Fibroblast of skin of left biceps (primary cell): ENCODE results near the gene CHD1L.
A peak's percentile ranks its signal among the peaks of the same experiment; 100 is the strongest.
"Not testable (repeated sequence)": the region's sequence is repeated elsewhere in the genome, so short reads cannot be mapped to it uniquely, and the experiment has no call there.

Source experiments
- DNase-seq, 2 experiments: peaks; one replicate each; pipeline ENCODE4 v3.0.0-alpha.2; 2013; ENCODE audit warnings: low read depth in 2 of 2

CHD1L gene

GRCh38 chr1:147267711-147268110, 25.2 kb downstream of the CHD1L start:
- no peak for DNase-seq

- no peak for DNase-seq
These were observed 28.2 kb downstream of the CHD1L start for GRCh38 chr1:147270721-147271120.

GRCh38 chr1:147272042-147272441, 29.6 kb downstream of the CHD1L start:
- no peak for DNase-seq

GRCh38 chr1:147273409-147274336, 31.2 kb downstream of the CHD1L start:
- DNase-seq, result peak; percentile 61 to 64

DNA sequence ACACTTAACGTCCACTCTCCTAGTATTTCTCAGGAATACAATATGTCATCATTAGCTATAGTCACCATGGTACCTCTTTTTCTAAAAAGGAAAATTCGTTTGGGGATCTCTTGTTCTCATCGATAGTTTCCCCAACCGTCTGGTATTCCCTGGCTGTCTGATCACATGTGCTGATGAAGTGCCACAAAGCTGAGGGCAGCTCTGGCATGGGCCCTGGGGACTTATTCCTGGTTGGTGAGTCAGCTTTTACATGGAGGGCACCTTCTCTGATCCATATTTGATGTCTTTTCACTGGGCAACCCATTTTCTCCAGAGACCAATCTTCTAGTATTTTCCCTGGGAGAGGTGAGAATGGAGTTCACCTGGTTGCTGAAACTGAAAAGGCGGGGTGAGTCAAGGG, 39.5 kb downstream of the CHD1L start:
- no peak for DNase-seq

DNA sequence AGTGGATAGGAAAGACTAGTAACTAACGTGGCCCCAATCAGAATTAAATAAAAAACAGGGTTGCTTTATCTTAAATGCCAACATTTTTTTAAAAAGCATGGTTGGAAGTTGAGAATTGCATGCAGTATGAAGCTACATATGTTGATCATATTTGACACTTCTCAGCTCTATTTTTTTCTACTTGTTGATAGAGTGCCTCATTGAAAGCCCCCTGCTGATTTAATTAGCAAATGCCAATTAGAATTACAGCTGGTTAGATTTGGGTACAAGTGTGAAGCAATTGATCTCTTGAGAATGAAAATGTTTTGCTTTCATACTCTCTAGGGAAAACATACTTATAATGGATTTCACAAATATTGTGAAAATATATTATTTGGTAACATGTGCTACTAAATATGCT, 40.5 kb downstream of the CHD1L start:
- DNase-seq, result no peak

- DNase-seq, result no peak
These were observed 44.8 kb downstream of the CHD1L start for GRCh38 chr1:147287133-147287865.

DNA sequence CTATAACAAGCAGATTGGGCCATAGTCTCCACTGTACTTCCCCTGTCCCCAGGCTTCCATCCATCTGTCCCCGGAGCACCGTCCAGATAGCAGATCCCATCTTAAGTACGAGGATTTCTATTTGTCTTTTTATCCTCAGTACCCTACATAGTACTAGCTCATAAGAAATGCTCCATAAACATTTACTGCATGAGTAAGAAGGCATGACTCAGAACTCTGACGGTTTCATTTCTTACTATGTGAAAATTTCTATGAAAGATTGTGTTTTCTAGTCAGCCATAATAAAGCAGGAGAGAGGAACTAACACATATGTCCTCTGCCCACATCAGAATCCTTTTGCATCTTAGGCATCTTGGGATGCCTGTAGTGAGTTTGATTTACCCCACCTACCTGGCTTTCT, 49.5 kb downstream of the CHD1L start:
- peak; percentile 35 to 40 for DNase-seq

DNA sequence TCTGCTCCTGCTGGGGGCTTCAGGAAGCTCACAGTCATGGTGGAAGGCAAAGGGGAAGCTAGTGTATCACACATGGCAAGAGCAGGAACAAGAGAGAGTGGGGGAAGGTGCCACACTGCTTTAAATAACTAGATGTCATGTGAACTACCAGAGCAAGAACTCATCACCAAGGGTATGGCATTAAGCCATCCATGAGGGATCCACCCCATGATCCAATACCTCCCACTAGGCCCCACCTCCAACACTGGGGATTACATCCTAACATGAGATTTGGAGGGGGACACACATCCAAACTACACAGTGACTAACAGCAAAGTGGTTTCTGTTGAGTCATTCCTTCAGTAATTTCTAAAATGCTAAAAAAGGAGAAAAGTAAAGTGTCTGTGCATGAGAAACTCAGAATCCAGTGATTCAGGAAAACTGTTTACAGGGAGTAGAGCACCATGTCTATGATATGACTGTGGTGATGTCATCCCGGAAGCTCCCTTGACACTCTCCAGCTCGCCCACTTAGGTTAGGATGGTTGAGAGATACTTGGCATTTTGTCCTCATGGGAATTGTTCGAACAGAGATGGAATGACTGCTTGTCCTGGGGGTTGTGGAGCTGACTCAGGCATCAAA, 50.3 kb downstream of the CHD1L start:
- peak; percentile 77 to 80 for DNase-seq

DNA sequence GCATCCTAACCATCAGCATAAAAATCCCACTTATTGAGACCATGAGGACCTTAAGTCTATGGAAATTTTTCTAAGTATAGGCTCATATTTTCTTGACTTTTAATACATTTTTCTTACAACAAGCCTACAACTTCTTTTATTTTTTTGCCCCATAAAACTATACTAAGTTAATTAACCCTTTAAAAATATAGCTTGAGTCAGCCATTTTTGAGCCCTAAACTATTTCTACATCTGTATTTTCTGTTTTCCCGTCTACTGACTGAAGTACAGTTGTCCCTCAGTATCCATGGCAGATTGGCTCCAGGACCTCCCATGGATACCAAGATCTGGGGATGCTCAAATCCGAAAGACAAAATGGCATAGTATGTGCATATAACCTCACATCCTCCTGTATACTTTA, 55.0 kb downstream of the CHD1L start:
- no peak for DNase-seq

GRCh38 chr1:147305803-147306202, 63.3 kb downstream of the CHD1L start:
- DNase-seq, result not testable (repeated sequence)

DNA sequence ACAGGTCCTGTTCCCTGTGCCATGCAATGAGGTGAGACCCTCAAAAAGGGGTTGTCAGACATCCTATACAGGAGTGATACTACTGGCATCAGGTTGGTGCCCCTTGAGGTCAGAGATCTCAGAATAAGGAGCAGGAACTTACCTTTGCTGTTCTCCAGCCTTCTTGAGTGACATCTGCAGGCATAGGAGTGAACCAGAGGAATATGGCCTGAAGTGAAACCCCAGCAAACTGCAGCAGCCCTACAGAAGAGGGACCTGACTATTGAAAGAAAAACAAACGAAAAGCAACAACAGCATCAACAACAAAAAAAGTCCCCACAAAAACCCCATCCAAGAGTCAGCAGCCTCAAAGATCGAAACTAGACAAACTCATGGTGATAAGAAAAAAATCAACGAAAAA, 74.5 kb downstream of the CHD1L start:
- no peak for DNase-seq

GRCh38 chr1:147326933-147327687, 84.6 kb downstream of the CHD1L start:
- DNase-seq, result not testable (repeated sequence)

GRCh38 chr1:147334292-147334691, 91.8 kb downstream of the CHD1L start:
- no peak for DNase-seq

GRCh38 chr1:147336291-147336690, 93.8 kb downstream of the CHD1L start:
- no peak for DNase-seq

- no peak for DNase-seq
These were observed 94.7 kb downstream of the CHD1L start for GRCh38 chr1:147337040-147337630.

DNA sequence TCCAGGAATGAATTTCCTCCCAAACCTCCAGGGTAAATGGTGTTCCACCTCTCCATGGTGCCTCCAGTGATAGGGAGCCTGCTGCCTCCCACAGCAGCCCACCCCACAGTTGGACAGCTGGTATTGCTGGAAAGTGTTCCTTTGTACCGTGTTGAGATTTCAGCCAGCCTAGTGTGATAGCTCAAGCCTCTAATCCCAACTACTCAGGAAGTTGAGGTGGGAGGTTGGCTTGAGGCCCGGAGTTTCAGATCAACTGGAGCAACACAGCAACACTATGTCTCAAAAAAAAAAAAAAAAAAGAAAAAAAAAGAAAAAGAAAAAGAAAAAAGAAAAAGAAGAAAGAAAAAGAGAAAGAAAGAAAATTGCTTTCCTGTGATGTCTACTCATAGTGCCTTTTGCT, 96.1 kb downstream of the CHD1L start:
- DNase-seq, result no peak

DNA sequence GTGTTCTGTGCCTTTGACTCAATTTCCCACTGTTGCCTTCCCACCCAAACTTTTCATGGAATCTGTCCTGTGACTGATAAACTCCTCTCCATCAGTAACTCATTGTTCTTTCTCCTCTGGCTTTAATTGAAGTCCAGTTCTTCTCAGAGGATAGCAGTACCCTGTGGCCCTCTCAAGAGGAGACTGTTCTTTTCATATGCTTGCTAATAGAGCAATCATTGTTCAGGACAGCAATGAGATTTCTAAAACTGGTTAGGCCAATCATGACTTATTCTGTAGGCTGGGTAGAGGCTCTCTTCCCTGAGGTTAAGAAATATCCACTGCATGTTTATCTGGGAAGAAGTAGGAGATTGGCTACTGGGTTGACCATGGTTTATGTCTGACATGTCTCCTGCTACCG, 98.8 kb downstream of the CHD1L start:
- no peak for DNase-seq
